Activated T-helper 2 cell treated with anti-CD3 and anti-CD28 coated beads, Interferon-gamma antibody, Interleukin-2, Interleukin-4, amounts not matched to agents 10 μg/mL and 5 μg/mL and 100 μg/mL, durations not matched to agents 14 hours and 24 hours and 36 hours (primary cell): ENCODE results near the gene NINL. TPM values are rescaled to one million over a fixed set of nuclear protein-coding genes. Genes with fewer than 3 reads are reported as not detected.

ENCODE experiments used
- DNase-seq: peaks from one replicate; pipeline ENCODE4 v3.0.0; 2021; ENCODE audit warnings: low spot score
- H3K27ac Mint-ChIP-seq: one replicate; pipeline ENCODE4 v1.8.0; 2021; ENCODE audit warnings: mixed read lengths
- H3K27me3 Mint-ChIP-seq: one replicate; pipeline ENCODE4 v1.8.0; 2021; ENCODE audit warnings: low read depth, mixed read lengths
- H3K36me3 Mint-ChIP-seq: one replicate; pipeline ENCODE4 v1.8.0; 2021; ENCODE audit warnings: low read depth, mixed read lengths
- H3K4me1 Mint-ChIP-seq: one replicate; pipeline ENCODE4 v1.8.0; 2021; ENCODE audit warnings: low read depth, mixed read lengths
- H3K4me3 Mint-ChIP-seq: one replicate; pipeline ENCODE4 v1.8.0; 2021; ENCODE audit warnings: low read depth, mild to moderate bottlenecking, moderate library complexity, mixed read lengths
- H3K9me3 Mint-ChIP-seq: one replicate; pipeline ENCODE4 v1.8.0; 2021; ENCODE audit warnings: mixed read lengths
- intact Hi-C: fragments of 100-400 bp; cut with micrococcal nuclease; formaldehyde crosslinking; loops from one replicate; pipeline ENCODE4 v1.15.1; 2023
- total RNA-seq: library from RNA; stranded (reverse); gene quantifications from 2 replicates; pipeline ENCODE4 v1.2.3, GENCODE V29; 2022

NINL gene
- total RNA-seq, 1 donor from 2014 or later = 6.9 TPM

DNA sequence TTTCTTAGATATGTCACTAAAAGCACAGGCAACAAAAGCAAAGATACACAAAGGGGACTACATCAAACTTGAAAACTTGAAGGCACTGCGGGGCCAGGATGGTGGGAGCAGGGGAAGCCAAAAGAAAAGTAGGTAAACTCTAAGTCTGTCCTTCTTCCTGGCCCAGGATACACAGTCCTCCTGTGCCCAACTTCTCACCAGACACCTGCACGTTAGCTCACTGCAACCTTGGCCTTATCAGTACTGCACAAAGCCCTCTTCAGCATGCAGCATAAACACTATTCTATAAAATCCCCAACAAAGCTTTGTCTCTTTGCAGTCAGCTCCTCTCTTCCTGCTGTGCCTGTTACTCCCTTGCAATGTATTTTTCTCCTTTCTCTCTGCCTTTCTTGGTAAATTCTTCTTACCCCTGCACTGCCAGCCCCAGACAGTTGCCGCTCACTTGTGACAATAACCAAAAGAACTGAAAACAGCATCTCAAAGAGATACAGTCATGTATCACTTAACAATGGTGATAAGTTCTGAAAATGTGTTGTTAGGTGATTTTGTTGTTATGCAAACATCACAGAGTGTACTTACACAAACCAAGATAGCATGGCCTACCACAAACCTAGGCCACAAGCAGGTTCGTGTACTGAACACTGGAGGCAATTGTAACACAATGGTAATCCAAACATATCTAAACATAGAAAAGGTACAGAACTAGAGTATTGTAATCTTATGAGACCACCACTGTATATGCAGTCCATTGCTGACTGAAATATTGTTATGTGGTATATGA is 51.2 kb downstream of the NINL start:
- DNase-seq = no peak
- Mint-ChIP-seq H3K27ac (no peak overlapping the region), H3K9me3 (no peaks in the 10 kb centered on the region), H3K27me3 (peaks cover 2% of the 10 kb centered on the region), H3K36me3 (no peaks in the 10 kb centered on the region), H3K4me3 (no peak overlapping the region), H3K4me1 (no peaks in the 10 kb centered on the region)
- intact Hi-C loops = no loop called here

DNA sequence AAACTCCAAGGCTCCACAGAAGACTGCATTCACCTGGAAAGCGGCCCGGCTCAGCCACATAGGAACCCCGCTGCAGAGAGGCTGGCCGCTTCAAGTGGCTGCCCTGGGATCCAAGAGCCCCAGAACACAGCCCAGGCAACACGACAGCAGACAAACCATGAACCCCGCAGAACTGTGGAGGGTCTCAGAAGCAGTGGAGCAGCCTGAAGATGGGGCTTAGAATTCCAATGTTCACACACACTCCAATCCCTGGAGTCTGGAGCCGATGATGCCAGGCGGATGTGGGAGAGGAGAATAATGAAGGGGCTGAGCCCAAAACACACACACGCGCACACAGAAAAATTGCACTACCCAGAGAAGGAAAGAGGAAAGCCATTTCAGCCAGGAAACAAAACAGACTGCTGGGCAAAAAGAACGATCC is 52.4 kb downstream of the NINL start:
- Mint-ChIP-seq H3K9me3 (no peaks in the 10 kb centered on the region), H3K4me3 (no peak overlapping the region), H3K36me3 (no peaks in the 10 kb centered on the region), H3K4me1 (no peaks in the 10 kb centered on the region), H3K27me3 (peaks cover 2% of the 10 kb centered on the region), H3K27ac (no peak overlapping the region)
- DNase-seq = no peak
- intact Hi-C loops = no loop called here

DNA sequence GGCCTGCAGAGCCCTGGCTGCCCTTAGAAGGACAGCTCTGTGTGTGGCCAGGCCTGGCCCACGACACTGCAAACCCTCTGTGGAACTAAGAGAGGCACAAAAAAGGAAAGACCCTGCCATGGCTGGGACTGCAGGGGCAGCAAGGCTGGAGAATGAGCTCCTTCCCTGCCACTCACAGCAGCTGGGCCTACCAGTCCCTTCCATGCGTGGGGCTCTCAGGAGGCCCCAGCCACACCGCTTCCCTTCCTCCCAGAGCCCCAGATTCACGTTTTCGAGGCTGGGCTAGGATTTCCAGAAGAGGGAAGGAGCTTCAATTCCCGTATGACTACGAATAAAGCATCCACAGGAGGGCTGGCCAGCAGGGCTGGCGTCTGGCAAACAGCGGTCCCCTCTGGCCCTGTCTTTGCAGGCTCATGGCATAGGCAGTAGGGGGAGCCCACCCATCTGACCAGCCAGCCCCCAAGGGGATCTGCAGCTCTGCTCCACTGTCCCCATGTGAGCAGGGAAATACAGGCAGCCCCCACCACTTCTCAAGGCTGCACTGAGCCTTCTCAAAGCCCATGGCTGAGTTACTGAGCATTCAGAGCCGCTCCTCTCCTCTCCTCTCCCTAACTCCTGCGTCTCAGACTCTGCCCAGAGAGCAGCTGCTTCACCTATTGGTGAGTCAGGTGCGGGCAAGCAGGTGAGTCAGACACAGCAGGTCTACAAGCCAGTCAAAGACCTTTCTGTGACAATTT is 53.1 kb downstream of the NINL start:
- intact Hi-C loops = no loop called here
- no peaks in the 10 kb centered on the region for H3K9me3 Mint-ChIP-seq

DNA sequence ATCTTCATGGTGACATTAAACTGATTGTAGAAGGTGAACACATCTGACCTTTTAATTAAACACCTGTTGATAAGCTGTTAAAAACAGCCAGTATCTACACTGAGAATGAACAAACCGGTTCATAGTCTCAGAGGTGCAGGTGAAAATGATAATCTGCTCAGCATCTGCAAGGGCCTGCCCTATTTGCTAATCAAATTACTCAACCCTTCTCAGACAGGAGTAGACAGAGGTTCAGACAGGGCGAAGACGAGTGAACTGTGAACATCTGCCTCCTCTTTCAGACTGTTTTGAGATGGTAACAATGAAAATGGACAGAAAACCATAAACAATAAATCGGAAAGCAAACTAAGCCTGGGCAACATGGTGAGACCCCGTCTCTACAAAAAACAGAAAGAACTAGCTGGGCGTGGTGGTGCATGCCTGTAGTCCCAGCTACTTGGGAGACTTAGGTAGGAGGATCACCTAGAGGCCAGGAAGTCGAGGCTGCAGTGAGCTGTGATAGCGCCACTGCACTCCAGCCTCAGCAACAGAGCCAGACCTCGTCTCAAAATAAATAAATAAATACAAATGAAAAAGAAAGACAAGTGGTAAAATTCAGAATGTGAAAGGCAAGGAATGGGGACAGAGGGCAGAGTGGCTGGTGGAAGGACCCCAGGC is 55.9 kb downstream of the NINL start:
- Mint-ChIP-seq H3K4me1 (no peaks in the 10 kb centered on the region), H3K27ac (no peak overlapping the region), H3K4me3 (no peak overlapping the region), H3K36me3 (no peaks in the 10 kb centered on the region), H3K27me3 (peaks cover 2% of the 10 kb centered on the region), H3K9me3 (no peaks in the 10 kb centered on the region)
- intact Hi-C loops = no loop called here
- DNase-seq = no peak

More for the DNA sequence above, 53.1 kb downstream of the NINL start:
- H3K36me3 Mint-ChIP-seq = no peaks in the 10 kb centered on the region
- H3K27me3 Mint-ChIP-seq = peaks cover 2% of the 10 kb centered on the region
- no peak for DNase-seq
- H3K4me1 Mint-ChIP-seq = no peaks in the 10 kb centered on the region
- no peak overlapping the region for H3K4me3 Mint-ChIP-seq
- H3K27ac Mint-ChIP-seq = no peak overlapping the region

DNA sequence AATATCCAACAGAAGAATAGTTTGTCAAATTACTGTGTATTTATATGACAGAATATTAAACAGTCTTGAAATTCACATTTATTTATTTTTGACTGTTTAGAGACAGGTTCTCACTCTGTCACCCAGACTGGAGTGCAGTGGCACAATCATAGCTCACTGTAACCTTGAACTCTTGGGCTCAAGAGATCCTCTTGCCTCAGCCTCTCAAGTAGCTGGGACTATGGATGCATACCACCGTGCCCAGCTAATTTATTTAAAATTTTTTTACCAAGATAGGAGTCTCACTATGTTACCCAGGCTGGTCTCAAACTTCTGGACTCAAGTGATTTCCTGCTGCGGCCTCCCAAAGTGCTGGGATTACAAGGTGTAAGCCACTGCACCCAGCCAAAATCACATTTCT is 57.4 kb downstream of the NINL start:
- no peak for DNase-seq
- no peaks in the 10 kb centered on the region for H3K9me3 Mint-ChIP-seq
- peaks cover 2% of the 10 kb centered on the region for H3K27me3 Mint-ChIP-seq
- no peak overlapping the region for H3K27ac Mint-ChIP-seq
- no peak overlapping the region for H3K4me3 Mint-ChIP-seq
- H3K36me3 Mint-ChIP-seq = no peaks in the 10 kb centered on the region
- intact Hi-C loops = no loop called here
- H3K4me1 Mint-ChIP-seq = no peaks in the 10 kb centered on the region

DNA sequence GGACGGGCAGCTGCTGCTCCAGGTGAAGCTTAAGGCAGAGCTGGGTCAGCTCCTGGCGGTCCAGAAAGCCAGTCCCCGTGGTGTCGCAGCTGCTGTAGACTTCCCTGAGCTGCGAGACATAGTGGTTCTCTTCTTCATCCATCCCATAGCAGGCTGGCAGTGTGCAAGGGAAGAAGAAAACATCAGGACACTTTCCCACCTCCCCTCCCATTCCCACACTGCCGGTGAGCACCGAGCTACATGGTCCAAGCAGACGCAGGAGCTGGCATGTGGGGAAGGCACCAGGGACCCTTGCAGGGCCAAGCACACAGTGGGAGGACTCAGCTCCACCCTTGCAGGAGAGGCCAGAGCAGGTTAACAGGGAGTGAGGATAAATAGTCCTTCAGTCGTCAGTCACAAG is 58.9 kb downstream of the NINL start:
- Mint-ChIP-seq H3K4me1 (no peaks in the 10 kb centered on the region), H3K27me3 (peaks cover 2% of the 10 kb centered on the region), H3K27ac (no peak overlapping the region), H3K9me3 (no peaks in the 10 kb centered on the region), H3K36me3 (no peaks in the 10 kb centered on the region), H3K4me3 (no peak overlapping the region)
- no peak for DNase-seq
- intact Hi-C loops = no loop called here

DNA sequence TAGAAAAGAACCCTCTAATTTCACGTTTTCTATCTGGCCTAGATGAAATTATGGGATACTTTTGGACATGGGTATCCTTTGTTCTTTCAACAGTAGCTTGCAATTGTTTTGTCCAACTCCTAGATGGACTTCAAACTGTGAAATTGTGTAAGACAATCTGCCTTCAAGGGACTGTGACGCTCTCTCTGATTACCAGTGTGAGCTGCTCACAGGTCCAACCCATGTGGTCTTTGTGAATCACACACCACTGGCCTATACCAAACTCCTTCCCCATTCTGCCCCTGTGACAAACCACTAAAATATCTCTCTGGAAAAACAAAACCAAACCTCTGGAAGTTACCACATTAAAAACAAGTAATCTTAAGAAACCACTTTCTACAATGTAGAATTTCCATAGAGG is 59.5 kb downstream of the NINL start:
- Mint-ChIP-seq H3K4me3 (no peak overlapping the region), H3K27me3 (peaks cover 2% of the 10 kb centered on the region), H3K27ac (no peak overlapping the region), H3K36me3 (no peaks in the 10 kb centered on the region), H3K9me3 (no peaks in the 10 kb centered on the region), H3K4me1 (no peaks in the 10 kb centered on the region)
- intact Hi-C loops = no loop called here
- DNase-seq = no peak

DNA sequence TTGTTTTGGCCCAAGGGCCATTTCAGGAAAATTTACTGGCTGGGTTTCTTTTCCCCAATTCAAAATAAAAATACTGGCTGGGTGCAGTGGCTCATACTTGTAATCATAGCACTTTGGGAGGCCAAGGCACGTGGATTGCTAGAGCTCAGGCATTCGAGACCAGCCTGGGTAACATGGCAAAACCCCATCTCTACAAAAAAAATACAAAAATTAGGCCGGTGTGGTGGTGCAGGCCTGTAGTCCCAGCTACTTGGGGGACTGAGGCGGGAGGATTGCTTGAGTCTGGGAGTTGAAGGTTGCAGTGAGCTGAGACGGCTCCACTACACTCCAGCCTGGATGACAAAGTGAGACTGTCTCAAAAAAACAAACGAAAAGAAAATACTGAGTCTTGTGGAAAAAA is 60.0 kb downstream of the NINL start:
- no peaks in the 10 kb centered on the region for H3K9me3 Mint-ChIP-seq
- no peak overlapping the region for H3K4me3 Mint-ChIP-seq
- peaks cover 2% of the 10 kb centered on the region for H3K27me3 Mint-ChIP-seq
- no peak overlapping the region for H3K27ac Mint-ChIP-seq
- no peaks in the 10 kb centered on the region for H3K36me3 Mint-ChIP-seq
- DNase-seq = no peak
- intact Hi-C loops = no loop called here
- H3K4me1 Mint-ChIP-seq = no peaks in the 10 kb centered on the region

DNA sequence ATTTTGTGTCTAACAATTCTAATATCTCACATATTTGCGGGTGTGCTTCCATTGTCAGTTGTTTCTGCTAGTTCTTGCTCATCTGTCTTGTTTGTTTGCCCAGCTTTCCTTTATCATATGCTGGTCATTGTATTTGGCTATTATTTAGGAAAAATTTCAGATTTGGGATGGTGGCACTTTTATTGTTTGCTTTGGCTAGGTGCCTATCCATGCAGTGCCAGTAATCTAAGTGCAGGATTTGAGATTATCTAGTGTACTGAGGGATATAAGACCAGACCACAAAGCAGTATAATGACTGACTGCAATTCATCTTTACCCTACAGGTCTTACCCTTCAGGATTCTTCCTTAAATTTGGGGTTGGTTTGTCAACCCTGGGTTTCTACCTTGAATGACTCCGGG is 63.9 kb downstream of the NINL start:
- no peak for DNase-seq
- intact Hi-C loops = no loop called here
- Mint-ChIP-seq H3K4me3 (no peak overlapping the region), H3K27me3 (no peaks in the 10 kb centered on the region), H3K36me3 (peaks cover 6% of the 10 kb centered on the region), H3K4me1 (no peaks in the 10 kb centered on the region), H3K9me3 (peaks cover 7% of the 10 kb centered on the region), H3K27ac (no peak overlapping the region)

DNA sequence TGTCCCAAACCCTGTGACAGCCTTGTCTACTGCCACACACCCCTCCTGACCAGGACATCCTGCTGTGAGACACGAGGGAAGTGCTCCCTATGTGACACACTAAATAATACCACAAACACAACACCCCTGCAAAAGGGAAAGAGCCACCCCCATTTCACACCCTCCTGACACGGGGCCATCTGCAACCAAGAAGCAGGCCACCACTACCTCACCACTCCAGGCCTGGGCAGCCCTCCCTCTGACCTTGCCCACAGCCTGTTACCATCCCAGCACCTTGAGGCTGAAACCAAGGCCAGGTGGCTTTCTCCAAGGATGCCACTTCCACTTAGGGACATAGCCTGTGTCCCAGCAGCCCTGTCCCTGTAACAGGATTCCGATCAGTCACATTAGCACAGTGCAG is 68.2 kb downstream of the NINL start:
- DNase-seq = no peak
- H3K4me1 Mint-ChIP-seq = no peaks in the 10 kb centered on the region
- no peak overlapping the region for H3K27ac Mint-ChIP-seq
- peaks cover 40% of the 10 kb centered on the region for H3K9me3 Mint-ChIP-seq
- H3K27me3 Mint-ChIP-seq = no peaks in the 10 kb centered on the region
- H3K4me3 Mint-ChIP-seq = no peak overlapping the region
- intact Hi-C loops = no loop called here
- peaks cover 32% of the 10 kb centered on the region for H3K36me3 Mint-ChIP-seq

DNA sequence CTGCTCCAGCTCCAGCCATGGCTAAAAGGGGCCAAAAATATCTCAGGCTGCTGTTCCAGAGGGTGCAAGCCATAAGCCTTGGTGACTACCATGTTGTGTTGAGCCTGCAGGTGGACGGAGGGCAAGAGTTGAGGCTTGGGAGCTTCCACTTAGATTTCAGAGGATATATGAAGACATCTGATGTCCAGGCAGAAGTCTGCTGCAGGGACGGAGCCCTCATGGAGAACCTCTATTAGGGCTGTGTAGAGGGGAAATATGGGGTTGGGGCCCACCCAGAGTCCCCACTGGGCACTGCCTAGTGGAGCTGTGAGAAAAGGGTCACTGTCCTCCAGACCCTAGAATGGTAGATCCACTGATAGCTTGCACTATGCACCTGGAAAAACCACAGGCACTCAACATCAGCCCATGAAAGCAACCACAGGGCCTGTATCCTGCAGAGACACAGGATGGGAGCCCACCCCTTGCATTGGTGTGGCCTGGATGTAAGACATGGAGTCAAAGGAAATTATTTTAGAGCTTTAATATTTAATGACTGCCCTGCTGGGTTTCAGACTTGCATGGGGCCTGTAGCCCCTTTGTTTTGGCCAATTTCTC is 70.5 kb downstream of the NINL start:
- H3K4me1 Mint-ChIP-seq = no peaks in the 10 kb centered on the region
- intact Hi-C loops = no loop called here

DNA sequence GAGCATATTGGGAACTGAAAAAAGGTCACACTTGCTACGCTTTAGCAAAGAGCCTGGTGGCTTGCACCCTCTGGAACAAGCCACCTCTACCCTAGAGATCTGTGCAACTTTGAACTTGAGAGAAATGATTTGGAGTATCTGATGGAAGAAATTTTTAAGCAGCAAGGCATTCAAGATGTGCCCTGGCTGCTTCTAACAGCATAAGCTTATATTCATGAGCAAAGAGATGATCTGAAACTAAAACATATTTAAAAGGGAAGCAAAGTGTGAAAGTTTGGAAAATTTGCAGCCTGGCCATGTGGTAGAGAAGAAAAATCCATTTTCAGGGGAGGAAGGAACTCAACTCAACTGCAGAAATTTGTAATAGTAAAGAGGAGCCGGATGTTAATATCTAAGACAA is 71.1 kb downstream of the NINL start:
- Mint-ChIP-seq H3K4me3 (no peak overlapping the region), H3K36me3 (peaks cover 32% of the 10 kb centered on the region), H3K27me3 (no peaks in the 10 kb centered on the region), H3K9me3 (peaks cover 40% of the 10 kb centered on the region), H3K4me1 (no peaks in the 10 kb centered on the region), H3K27ac (no peak overlapping the region)
- intact Hi-C loops = no loop called here
- no peak for DNase-seq

More for the DNA sequence above, 70.5 kb downstream of the NINL start:
- no peak overlapping the region for H3K4me3 Mint-ChIP-seq
- H3K27me3 Mint-ChIP-seq = no peaks in the 10 kb centered on the region
- peaks cover 32% of the 10 kb centered on the region for H3K36me3 Mint-ChIP-seq
- no peak overlapping the region for H3K27ac Mint-ChIP-seq
- H3K9me3 Mint-ChIP-seq = peaks cover 40% of the 10 kb centered on the region
- DNase-seq = no peak

DNA sequence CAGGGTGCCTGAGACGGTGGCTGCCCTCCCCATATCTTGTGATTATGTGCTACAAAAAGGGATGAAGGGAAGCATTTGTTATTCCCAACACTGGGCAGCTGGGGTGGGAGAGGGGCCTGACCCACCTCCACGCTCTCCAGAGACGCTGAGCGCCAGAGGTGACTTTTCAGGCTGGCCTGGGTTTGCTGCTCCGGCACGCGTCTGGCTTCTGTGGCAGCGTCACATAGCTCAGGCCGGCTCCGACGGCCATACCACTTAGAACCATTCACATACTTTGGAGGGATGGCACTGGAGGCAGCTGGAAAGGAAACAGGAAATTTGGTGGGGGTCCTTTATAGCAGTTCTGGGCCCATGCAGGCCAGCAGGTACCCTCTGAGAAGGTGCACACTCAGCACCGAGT is 72.6 kb downstream of the NINL start:
- H3K4me1 Mint-ChIP-seq = no peaks in the 10 kb centered on the region
- no peaks in the 10 kb centered on the region for H3K27me3 Mint-ChIP-seq
- no peak for DNase-seq
- H3K9me3 Mint-ChIP-seq = peaks cover 40% of the 10 kb centered on the region
- no peak overlapping the region for H3K27ac Mint-ChIP-seq
- H3K36me3 Mint-ChIP-seq = peaks cover 32% of the 10 kb centered on the region
- intact Hi-C loops = no loop called here
- no peak overlapping the region for H3K4me3 Mint-ChIP-seq
